Esophagus squamous epithelium (tissue), 5 donors: ENCODE results near the gene RFPL1. TPM values are rescaled to one million over a fixed set of nuclear protein-coding genes. Genes with fewer than 3 reads are reported as not detected.

ENCODE experiments used
- DNase-seq: peaks from one replicate; lab custom pipeline; 2025; lab: John Stamatoyannopoulos, UW
- H3K27ac ChIP-seq, 4 donors: fragments of 200-600 bp; sonication (generic); one replicate each; pipeline ENCODE4 v1.5.1; 2016 to 2019; ENCODE audit warnings: mild to moderate bottlenecking in 1 of 4
- H3K27me3 ChIP-seq, 4 donors: fragments of 200-600 bp; sonication (generic); 1 replicate in 3 of 4; 2 replicates in 1 of 4; pipeline versions ENCODE4 v1.5.1 to v1.6.0; 2017 to 2021; ENCODE audit warnings: antibody characterized with exemption in 1 of 4
- H3K36me3 ChIP-seq, 3 donors: fragments of 200-600 bp; sonication (generic); one replicate each; pipeline ENCODE4 v1.5.1; 2016 to 2019
- H3K4me1 ChIP-seq, 3 donors: fragments of 200-600 bp; sonication (generic); one replicate each; pipeline ENCODE4 v1.5.1; 2017 to 2019
- H3K4me3 ChIP-seq, 4 donors: fragments of 200-600 bp; sonication (generic); 1 replicate in 3 of 4; 2 replicates in 1 of 4; pipeline ENCODE4 v1.5.1; 2016 to 2019; ENCODE audit warnings: mild to moderate bottlenecking in 2 of 4, moderate library complexity in 1 of 4
- H3K9me3 ChIP-seq, 3 donors: fragments of 200-600 bp; sonication (generic); one replicate each; pipeline ENCODE4 v1.5.1; 2016 to 2019
- CTCF ChIP-seq, 6 experiments: fragments of 450-650 bp in 4 of 6; fragments of 200-600 bp in 2 of 6; sonication (generic) in 2 of 6; IDR thresholded peaks; one replicate each; pipeline ENCODE4 v1.5.1; 2016 to 2019; ENCODE audit warnings: antibody characterized with exemption in 6 of 6, mild to moderate bottlenecking in 4 of 6, moderate library complexity in 4 of 6
- POLR2A ChIP-seq, 4 donors: fragments of 450-650 bp; IDR thresholded peaks; one replicate each; pipeline ENCODE4 v1.6.1; 2017; ENCODE audit warnings: antibody characterized with exemption in 4 of 4, mild to moderate bottlenecking in 4 of 4, moderate library complexity in 3 of 4
- WGBS, 2 donors: methylation state at CpG; one replicate each; pipeline ENCODE4 v1.1.5; 2018; 5-methylcytosine and 5-hydroxymethylcytosine counted together
- intact Hi-C: fragments of 100-400 bp; cut with DNase I; formaldehyde crosslinking; loops from one replicate; pipeline ENCODE4 v1.15.0; 2022
- small RNA-seq, 4 donors: library from RNA; depleted of rRNA; stranded (forward); fragments of <200 nt; gene quantifications; one replicate each; pipeline ENCODE3, GENCODE V24; 2016
- total RNA-seq, 4 donors: library from RNA; depleted of rRNA; stranded (reverse); fragments of >200 nt; gene quantifications; one replicate each; pipeline ENCODE4 v1.1.0, GENCODE V29; 2016
- donor health status: DM: yes; HTN: yes; CAD: no.

Gene RFPL1
- total RNA-seq, 4 donors from 2014 or later, result not detected

DNA sequence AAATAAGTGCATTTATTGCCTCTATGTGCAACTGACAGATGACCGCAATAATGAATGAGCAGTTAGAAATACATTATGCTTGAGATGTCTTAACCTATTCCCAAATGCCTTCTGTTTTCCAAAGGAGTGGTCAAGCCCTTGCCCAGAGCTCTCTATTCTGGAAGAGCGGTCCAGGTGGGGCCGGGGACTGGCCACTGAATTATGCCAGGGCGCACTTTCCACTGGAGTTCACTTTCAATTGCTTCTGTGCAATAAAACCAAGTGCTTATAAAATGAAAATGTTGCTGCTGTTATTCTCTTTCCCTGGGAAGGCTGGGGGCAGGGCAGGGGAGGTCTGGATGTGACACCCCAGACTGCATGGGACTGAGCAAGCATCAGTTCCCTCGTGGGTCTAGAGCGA lies 52.6 kb downstream of the RFPL1 start:
- DNase-seq, result no peak
- 87 to 91% methylated on average over 6 of the region's 6 CpGs for WGBS, 2 donors
- peaks cover 0 to 6% (median 0%) of the 10 kb centered on the region in 3 donors for H3K36me3 ChIP-seq
- no peak overlapping the region for H3K4me3 ChIP-seq
- intact Hi-C loops, result no loop called here
- H3K4me1 ChIP-seq, result no peaks in the 10 kb centered on the region
- peaks cover 0 to 8% (median 5%) of the 10 kb centered on the region in 3 donors for H3K9me3 ChIP-seq
- H3K27ac ChIP-seq, result no peak overlapping the region
- no peaks in the 10 kb centered on the region for H3K27me3 ChIP-seq
- TF ChIP-seq POLR2A (IDR thresholded peaks at IDR 0.05) (no peak), CTCF (IDR thresholded peaks at IDR 0.05) (no peak)

Small RNA genes lying within 50 kb of the gene (small RNA-seq; reads per million reads assigned to genes)
- gene AC000041.1, result 0 reads per million in 4 donors

Other genes starting within 250 kb of the RFPL1 start
- 1 to 10 TPM in 1 of 4 donors, under 1 TPM in 2, not detected in 1; 0.18 to 1.5 (median 0.50) TPM for gene EMID1, start 232.7 kb upstream of the RFPL1 start, total RNA-seq
- gene RHBDD3, start 170.6 kb upstream of the RFPL1 start, total RNA-seq, result 10 to 100 TPM; 14.3 to 28.2 (median 20.1) TPM
- gene EWSR1, start 170.3 kb upstream of the RFPL1 start, total RNA-seq, result 100 to 1,000 TPM; 124 to 217 (median 174) TPM
- gene GAS2L1, start 131.9 kb upstream of the RFPL1 start, total RNA-seq, result 10 to 100 TPM; 26.9 to 52.1 (median 36.9) TPM
- gene RASL10A, start 122.9 kb upstream of the RFPL1 start, total RNA-seq, result 1 to 10 TPM in 1 of 4 donors, under 1 TPM in 2, not detected in 1; 0.38 to 3.5 (median 0.75) TPM
- 100 to 1,000 TPM in 2 of 4 donors, 10 to 100 TPM in 2; 63.5 to 144 (median 95.4) TPM for gene AP1B1, start 50.0 kb upstream of the RFPL1 start, total RNA-seq
- gene NEFH, start 41.6 kb downstream of the RFPL1 start, total RNA-seq, result under 1 TPM in 2 of 4 donors, not detected in 2; 0.44 to 0.95 TPM
- gene THOC5, start 115.2 kb downstream of the RFPL1 start, total RNA-seq, result 10 to 100 TPM; 17.5 to 32.0 (median 25.6) TPM
- gene NIPSNAP1, start 142.5 kb downstream of the RFPL1 start, total RNA-seq, result 10 to 100 TPM; 10.5 to 34.9 (median 19.5) TPM
- 10 to 100 TPM; 25.8 to 45.3 (median 34.1) TPM for gene NF2, start 165.1 kb downstream of the RFPL1 start, total RNA-seq